ENCODE results near the gene ITPR2.
"Not testable (repeated sequence)": the region's sequence is repeated elsewhere in the genome, so short reads cannot be mapped to it uniquely, and the experiment has no call there.

The ITPR2 gene

DNA sequence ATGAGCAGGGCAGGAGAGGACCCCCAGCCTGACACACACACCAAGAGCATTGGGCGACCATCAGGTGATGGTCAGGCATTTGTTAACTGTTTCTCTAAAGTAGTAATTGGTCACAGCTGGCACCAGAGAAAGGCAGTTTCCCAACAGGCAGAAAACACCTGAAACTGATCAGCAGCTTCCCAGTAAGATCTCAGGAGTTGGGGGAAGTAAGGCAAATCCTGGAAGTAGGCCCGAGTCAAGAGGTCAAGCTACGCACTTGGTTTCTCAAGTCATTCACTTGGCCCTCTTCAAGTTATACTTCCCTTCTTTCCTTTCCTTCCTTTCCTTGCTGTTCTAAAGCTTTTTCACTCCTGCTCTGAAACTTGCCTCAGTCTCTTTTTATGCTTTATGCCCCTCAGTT, 501.9 kb downstream of the ITPR2 start:
- H3K36me3 ChIP-seq: no peaks in the 10 kb centered on the region
- H3K27me3 ChIP-seq: no peaks in the 10 kb centered on the region; the same call in 1 of the 2 replicates
- no peak for DNase-seq
- H3K4me1 ChIP-seq: peaks cover 4% of the 10 kb centered on the region
- TF ChIP-seq, protein P1, sequence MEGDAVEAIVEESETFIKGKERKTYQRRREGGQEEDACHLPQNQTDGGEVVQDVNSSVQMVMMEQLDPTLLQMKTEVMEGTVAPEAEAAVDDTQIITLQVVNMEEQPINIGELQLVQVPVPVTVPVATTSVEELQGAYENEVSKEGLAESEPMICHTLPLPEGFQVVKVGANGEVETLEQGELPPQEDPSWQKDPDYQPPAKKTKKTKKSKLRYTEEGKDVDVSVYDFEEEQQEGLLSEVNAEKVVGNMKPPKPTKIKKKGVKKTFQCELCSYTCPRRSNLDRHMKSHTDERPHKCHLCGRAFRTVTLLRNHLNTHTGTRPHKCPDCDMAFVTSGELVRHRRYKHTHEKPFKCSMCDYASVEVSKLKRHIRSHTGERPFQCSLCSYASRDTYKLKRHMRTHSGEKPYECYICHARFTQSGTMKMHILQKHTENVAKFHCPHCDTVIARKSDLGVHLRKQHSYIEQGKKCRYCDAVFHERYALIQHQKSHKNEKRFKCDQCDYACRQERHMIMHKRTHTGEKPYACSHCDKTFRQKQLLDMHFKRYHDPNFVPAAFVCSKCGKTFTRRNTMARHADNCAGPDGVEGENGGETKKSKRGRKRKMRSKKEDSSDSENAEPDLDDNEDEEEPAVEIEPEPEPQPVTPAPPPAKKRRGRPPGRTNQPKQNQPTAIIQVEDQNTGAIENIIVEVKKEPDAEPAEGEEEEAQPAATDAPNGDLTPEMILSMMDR (IDR thresholded peaks at IDR 0.05; ENCODE audit: low read depth, low read length): no peak
- no peaks in the 10 kb centered on the region for H3K9me3 ChIP-seq
- H3K4me3 ChIP-seq (ENCODE audit: low read depth, low read length): no peak overlapping the region

DNA sequence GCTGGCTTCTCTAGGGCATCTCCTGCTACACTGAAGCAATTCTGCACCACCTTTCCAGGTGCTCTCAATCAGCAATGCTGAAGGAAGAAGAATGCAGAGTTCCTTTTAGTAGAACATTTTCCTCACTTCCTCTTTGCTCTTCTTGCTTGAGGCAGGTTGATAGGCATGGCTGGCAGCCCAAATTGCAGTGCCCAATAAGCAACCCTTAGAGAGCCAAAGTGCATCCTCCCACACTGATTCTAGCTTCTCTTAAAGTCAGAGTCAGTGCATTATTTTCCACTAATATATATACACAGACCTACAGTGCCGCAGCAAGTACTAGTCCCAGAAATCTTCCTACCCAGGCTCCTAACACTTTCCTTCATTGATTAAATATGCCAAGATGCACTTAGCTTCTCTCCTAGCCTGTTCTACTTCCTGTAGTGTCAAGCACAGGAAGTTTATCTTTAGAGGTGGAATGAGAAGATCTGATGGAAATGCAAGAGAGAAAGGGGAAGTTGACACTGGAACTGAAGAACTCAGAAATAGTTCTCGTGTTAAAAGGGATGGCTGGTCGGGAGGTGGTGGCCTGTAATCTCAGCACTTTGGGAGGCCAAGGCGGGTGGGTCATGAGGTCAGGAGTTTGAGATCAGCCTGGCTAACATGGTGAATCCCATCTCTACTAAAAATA, 504.9 kb downstream of the ITPR2 start:
- Histone ChIP-seq H3K9me3 (no peaks in the 10 kb centered on the region), H3K4me1 (no peaks in the 10 kb centered on the region), H3K27me3 (no peaks in the 10 kb centered on the region; the same call in 1 of the 2 replicates), H3K4me3 (ENCODE audit: low read depth, low read length) (no peak overlapping the region), H3K36me3 (no peaks in the 10 kb centered on the region)
- DNase-seq: no peak
- TF ChIP-seq, protein P1 (IDR thresholded peaks at IDR 0.05; ENCODE audit: low read depth, low read length): no peak

DNA sequence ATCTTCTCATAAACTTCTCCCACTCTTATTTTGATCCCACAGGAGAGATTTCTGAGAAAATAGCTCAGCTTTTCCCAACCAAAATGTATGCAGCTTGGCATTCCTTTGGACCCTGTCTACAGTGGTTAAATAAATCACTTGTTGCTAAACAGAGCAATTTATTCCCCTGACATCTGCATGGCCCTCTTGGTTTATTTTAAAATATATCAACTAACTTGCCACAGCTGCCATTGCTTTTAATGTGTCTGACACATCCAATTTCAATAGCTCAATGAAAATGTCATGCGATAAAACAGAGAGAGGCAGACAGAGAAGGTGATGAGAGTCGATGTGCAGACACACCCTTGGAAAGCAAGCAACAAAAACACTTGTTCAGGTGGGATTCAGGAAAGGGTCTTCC, 509.3 kb downstream of the ITPR2 start:
- no peaks in the 10 kb centered on the region; the same call in 1 of the 2 replicates for H3K4me1 ChIP-seq

DNA sequence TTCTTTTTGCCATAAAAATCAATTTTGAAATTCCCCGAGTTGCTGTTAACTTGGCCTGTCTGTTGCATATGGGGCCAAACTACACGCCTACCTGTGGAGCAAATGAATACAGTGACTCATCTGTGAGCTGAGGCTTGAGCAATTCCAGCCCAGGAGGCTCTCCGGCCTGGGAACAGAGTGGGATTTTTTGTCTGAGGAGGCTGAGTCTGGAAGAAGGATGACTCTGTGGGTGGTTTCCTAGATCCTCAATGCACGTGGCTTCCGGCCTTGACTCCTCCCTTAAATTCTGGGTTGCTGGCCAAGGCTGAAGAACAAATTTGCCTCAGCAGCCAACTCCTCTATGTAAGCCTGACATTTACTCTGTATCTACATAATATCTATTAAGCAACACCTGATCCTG, 513.5 kb downstream of the ITPR2 start:
- Histone ChIP-seq H3K4me3 (ENCODE audit: low read depth, low read length) (no peak overlapping the region), H3K9me3 (no peaks in the 10 kb centered on the region), H3K36me3 (no peaks in the 10 kb centered on the region), H3K4me1 (no peaks in the 10 kb centered on the region; the same call in 1 of the 2 replicates), H3K27me3 (no peaks in the 10 kb centered on the region)
- TF ChIP-seq, protein P1 (IDR thresholded peaks at IDR 0.05; ENCODE audit: low read depth, low read length): no peak
- DNase-seq: no peak

More for the DNA sequence above, 509.3 kb downstream of the ITPR2 start:
- Histone ChIP-seq H3K4me3 (ENCODE audit: low read depth, low read length) (no peak overlapping the region), H3K9me3 (no peaks in the 10 kb centered on the region), H3K27me3 (no peaks in the 10 kb centered on the region), H3K36me3 (no peaks in the 10 kb centered on the region)
- DNase-seq: no peak
- TF ChIP-seq, protein P1 (IDR thresholded peaks at IDR 0.05; ENCODE audit: low read depth, low read length): no peak

DNA sequence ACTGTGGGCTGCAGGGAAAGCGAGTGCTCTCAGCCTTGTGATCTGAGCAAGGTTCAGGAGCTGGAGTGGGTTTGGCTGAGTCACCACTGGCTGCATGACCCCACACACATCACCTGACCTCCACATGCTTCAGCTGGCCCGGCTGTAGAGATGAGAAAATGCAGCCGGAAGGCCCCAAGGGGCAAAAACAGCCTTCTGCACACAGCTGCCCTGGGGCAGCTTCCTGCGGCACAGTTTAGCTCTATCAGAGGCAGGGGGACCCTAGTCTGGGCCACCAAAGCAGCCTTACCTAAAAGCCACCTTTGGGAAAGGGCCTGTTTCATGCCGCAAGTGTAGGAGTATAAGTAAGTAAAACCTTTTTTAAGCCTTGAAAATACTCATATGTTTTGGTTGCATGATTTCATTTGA, 514.3 kb downstream of the ITPR2 start:
- Histone ChIP-seq H3K4me3 (ENCODE audit: low read depth, low read length) (no peak overlapping the region), H3K4me1 (no peaks in the 10 kb centered on the region; the same call in 1 of the 2 replicates), H3K9me3 (no peaks in the 10 kb centered on the region), H3K36me3 (no peaks in the 10 kb centered on the region), H3K27me3 (no peaks in the 10 kb centered on the region)
- TF ChIP-seq, protein P1 (IDR thresholded peaks at IDR 0.05; ENCODE audit: low read depth, low read length): no peak
- peak; percentile 22 for DNase-seq

DNA sequence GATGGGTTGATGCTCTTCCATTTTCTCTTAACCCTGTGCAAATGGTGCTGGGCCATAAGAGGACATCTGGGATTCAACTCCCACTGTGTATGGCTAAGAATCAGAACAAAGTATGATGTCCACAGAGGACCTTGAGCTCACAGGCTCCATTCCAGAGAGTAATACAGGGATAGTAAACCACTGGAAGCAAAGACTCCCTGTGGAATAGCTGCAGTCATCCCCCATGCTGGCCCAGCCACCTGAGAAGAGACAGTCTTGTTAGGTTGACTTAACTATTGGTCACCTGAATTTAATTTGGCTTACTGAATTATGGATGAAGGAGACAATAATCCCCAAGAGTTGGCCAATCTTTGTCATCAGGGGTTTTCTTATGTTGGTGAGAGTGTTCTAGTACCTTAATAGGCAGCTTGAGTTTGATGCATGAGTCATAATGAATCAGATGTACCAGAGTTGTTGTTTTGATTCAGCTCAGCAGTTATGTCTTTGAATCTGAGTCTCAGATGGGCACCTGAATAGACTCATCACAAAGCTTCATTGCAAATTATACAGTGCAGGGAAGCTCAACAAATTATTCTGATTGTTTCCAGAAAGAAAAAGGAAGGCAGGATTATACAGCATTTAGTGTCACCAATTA, 514.9 kb downstream of the ITPR2 start:
- H3K9me3 ChIP-seq: no peaks in the 10 kb centered on the region
- no peak for DNase-seq
- TF ChIP-seq, protein P1 (IDR thresholded peaks at IDR 0.05; ENCODE audit: low read depth, low read length): no peak
- no peaks in the 10 kb centered on the region for H3K27me3 ChIP-seq
- H3K4me1 ChIP-seq: no peaks in the 10 kb centered on the region; the same call in 1 of the 2 replicates
- no peak overlapping the region for H3K4me3 ChIP-seq (ENCODE audit: low read depth, low read length)
- no peaks in the 10 kb centered on the region for H3K36me3 ChIP-seq

DNA sequence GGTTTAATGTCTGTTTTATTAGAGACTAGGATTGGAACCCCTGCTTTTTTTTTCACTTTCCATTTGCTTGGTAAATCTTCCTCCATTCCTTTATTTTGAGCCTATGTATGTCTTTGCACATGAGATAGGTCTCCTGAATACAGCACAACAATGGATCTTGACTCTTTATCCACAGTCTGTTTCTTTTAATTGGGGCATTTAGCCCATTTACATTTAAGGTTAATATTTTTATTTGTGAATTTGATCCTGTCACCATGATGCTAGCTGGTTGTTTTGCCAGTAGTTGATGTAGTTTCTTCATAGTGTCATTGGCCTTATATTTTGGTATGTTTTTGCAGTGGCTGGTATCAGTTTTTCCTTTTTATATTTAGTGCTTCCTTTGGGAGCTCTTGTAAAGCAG, 518.9 kb downstream of the ITPR2 start:
- not testable (repeated sequence) for H3K36me3 ChIP-seq; H3K27me3 ChIP-seq; H3K9me3 ChIP-seq; DNase-seq; H3K4me1 ChIP-seq; H3K4me3 ChIP-seq (ENCODE audit: low read depth, low read length)

DNA sequence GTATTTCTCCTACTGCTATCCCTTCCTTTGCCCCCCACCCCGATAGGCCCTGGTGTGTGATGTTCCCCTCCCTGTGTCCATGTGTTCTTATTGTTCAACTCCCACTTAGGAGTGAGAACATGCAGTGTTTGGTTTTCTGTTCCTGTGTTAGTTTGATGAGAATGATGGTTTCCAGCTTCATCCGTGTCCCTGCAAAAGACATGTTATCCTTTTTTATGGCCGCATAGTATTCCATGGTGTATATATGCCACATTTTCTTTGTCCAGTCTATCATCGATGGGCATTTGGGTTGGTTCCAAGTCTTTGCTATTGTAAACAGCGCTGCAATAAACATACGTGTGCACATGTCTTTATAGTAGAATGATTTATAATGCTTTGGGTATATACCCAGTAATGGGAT, 522.5 kb downstream of the ITPR2 start:
- DNase-seq; H3K4me1 ChIP-seq; H3K27me3 ChIP-seq; H3K9me3 ChIP-seq; H3K36me3 ChIP-seq; H3K4me3 ChIP-seq (ENCODE audit: low read depth, low read length): not testable (repeated sequence)
